T-helper 22 cell (primary cell): ENCODE results near the gene KCTD17.

Source experiments
- DNase-seq: peaks from one replicate; pipeline ENCODE4 v3.0.0-alpha.2; 2020; ENCODE audit warnings: low read depth

The KCTD17 gene

DNA sequence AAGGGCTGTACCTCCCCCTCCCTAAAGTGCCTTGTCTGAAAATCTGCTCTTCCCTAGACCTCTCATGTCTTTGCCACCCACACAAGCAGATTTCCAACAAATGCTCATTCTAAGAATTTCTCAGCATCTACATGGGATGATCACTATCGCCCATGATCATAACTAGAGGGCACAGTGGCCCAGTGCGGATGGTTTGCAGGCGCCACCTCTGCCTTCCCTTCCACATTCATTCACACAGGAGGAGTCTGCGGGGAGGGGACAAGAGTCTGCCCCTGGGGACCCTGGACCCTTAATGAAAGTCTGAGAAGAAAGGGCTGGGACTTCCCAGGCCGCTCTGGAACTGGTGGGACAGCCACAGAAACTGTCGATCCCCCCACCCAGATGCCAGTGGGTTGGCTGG is 28.9 kb downstream of the KCTD17 start:
- no peak for DNase-seq

GRCh38 chr22:37080838-37081237 is 29.3 kb downstream of the KCTD17 start:
- no peak for DNase-seq

DNA sequence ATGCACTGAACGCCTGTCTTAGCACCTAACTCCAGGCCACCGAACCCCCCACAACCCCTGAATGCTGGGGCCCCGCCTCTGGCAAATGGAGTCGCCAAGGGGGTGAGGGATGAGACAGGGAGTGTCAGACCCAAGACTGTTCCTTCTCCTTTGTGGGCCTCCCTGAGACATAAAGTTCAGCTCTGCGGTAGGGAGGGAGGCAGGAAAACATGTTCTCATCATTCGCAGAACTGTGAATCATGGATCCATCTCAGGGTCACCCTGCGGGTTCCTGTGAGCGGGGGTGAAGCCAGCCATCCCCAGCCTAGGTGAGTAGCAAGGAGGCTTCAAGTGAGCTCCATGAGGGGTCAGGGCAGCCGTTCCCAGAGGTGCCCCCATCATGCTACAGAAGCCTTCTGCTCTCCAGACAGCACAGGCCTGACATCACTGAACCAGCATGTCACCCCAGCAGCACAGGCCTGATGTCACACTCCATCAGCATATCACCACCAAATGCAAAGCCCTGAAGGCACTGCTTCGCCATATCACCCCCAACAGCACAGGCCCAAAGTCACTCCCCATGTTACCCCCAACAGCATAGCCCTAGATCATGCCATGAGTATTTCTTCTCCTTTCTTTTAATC is 30.8 kb downstream of the KCTD17 start:
- DNase-seq, result no peak

- no peak for DNase-seq
Measured at GRCh38 chr22:37083914-37084313, 32.4 kb downstream of the KCTD17 start.

- DNase-seq, result no peak
Measured at GRCh38 chr22:37084385-37084784, 32.8 kb downstream of the KCTD17 start.

- DNase-seq, result no peak
Measured at GRCh38 chr22:37086184-37086583, 34.6 kb downstream of the KCTD17 start.

DNA sequence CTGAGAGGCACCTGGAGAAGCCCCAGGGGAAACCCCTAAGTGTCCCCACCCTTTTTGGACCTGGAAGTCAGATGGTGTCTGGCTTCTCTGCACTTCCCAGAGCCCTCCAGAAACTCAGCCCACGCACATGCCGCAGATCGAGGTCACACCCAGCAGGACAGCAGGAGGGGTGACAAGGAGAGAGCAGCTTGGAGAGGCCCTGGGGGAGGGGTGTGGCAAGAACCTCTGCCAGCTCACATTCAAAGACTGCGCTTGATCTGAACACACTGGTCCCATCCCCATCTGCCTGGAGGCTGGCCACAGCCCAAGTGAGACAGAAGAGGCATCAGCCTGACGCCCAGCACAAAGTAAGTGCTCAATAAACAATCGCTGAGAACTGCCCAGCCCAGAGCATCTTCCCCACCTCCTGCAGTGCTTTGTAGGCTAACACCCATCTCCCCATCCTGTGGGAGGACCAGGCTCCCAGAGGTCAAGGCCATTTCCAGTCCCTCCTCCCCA is 36.6 kb downstream of the KCTD17 start:
- DNase-seq, result no peak

DNA sequence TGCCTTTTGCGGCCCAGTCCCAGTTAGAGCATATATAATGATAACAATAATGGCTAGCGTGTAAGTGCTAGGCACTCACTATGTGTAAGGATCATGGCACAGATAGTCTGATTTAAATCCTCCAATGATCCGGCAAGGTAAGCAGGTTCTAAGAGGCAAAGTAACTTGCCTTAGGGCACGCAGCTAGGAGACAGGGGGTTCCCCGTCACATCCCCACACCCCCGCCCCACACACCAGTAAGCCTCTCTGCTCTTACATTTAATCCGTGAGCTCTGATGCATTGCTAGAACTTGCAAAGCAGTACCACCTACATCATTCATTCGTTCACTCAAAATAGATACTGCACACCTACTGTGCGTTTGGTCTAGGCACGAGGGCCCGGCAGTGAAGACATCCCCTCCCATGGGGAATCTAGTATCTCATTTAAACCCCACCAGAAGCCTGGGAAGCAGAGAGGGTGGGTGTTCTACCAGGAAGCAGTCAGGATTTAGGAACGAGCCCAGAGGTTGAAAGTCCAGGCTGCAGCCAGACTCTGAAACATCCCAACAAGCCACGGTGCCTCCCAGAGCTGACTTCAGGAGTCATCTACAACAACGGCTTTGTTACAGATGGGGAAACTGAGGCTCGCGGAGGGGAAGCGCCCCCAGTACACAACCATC is 37.3 kb downstream of the KCTD17 start:
- DNase-seq, result no peak

DNA sequence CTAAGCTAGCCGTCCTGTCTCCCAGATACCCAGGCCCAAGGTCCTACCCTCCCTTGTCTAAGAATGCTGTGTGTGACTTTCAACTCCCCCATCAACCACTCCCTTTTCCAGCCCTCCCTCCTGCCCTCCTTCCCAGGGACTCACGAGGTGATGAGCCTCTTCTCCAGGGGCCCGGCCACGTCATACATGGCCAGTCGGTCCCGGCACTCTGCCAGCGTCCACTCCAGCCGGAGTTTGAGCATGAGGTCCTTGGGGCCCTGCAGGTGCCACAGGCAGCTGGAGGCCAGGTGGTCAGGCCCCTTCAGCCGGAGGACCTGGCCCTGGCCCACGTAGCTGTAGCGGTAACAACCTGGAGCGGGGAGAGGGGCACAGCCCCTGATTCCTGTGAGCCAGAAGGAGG is 37.9 kb downstream of the KCTD17 start:
- DNase-seq, result no peak

GRCh38 chr22:37090920-37091695 is 39.6 kb downstream of the KCTD17 start:
- no peak for DNase-seq

GRCh38 chr22:37091994-37092393 is 40.5 kb downstream of the KCTD17 start:
- no peak for DNase-seq

DNA sequence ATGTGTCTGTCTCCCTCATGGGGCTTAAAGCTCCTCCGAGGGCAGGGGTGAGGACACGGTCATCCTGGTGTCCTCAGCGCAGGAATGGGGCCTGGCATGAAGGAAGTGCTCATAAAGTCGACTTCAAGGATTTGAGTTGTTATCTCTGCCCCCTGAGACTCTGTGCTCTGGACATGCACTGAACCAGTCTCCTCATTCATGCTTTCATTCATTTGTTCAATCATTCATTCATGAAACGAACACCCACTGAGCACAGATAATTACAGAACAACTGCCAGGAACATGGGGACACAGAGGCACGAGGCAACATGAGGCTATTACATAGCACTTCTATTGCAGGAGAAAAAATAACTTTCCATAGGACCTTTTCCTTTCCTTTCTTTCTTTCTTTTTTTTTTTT is 41.5 kb downstream of the KCTD17 start:
- DNase-seq, result no peak

GRCh38 chr22:37094239-37094638 is 42.7 kb downstream of the KCTD17 start:
- DNase-seq, result no peak

GRCh38 chr22:37095113-37095512 is 43.6 kb downstream of the KCTD17 start:
- no peak for DNase-seq

DNA sequence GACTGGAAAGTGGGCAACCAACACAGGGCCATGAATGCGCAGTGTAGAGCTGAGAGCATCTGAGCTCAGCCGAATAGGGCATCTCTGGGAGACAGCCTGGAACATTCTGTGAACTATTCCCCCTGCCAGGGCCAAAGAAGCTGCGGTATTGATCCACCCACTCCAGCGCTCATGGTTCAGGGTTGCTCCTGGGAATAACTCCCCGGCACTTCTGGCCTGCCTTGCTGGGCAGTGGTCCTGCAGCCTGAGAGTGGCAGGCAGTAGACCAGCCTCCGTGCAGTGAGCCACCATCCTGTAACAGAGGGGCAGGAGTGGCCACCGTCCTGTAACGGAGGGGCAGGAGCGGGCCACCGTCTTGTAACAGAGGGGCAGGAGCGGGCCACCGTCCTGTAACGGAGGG is 45.8 kb downstream of the KCTD17 start:
- DNase-seq, result no peak

GRCh38 chr22:37098976-37099591 is 47.5 kb downstream of the KCTD17 start:
- DNase-seq, result no peak

DNA sequence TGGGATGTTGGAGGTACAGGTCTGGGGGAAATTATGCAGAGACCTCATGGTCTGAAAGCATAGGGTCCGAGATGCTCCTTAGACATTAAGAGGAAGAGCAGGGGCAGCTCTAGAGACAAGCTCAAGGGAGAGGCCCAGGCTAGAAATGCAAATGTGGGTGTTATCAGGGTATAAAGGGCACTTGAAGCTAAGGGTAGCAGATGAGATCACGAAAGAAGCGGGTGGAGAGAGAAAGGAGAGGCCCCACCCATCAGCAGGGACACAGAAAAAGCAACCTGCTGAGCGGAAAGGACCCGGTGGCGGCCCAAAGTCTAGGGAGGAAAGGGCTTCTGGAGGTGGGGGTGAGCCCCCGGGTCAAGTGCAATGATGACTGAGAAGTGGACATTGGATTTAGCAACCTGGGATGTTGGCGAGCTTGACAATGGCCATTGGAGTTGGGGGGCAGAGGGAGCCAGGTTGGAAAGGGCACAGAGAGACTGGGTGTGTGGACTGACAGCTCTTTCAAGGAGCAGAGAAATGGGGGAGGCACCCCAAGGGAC is 49.1 kb downstream of the KCTD17 start:
- no peak for DNase-seq

DNA sequence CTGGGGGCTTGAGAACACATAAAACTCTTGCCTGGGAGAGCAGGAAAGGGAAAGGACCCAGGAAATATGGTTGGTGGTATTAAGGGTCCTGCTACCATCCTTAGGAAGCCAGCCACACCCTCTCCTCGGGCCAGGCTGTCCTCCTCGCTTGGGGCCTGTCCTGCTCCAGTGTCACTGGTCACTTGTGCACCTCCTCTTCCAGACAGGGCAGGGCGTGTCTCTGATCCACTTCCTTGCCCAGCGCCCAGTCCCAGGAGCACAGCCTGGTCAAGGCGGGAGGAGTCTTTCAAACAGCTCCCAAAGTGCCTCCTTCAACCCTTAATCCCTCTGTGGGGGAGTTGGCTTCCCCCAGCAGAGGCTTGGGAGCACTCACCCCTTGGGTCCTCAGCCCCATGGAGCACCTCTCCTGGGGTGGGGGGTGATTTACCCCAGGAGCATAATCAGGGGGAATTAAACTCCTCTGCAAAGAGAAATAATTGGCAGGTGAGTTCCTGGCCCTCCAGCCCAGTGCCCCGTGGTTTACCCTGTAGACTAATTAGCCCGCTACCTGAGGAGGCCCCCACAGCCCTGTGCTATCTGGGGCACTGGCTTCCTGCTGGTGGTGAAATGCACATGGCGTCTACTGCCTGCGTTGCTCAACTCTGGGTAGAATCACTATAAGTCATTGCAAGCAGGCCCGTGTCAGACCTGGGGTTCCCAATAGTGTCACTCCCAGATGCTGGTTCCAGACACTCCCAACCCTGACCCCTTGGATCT is 49.9 kb downstream of the KCTD17 start:
- DNase-seq, result no peak

- DNase-seq, result no peak
Measured at GRCh38 chr22:37103151-37103550, 51.6 kb downstream of the KCTD17 start.

DNA sequence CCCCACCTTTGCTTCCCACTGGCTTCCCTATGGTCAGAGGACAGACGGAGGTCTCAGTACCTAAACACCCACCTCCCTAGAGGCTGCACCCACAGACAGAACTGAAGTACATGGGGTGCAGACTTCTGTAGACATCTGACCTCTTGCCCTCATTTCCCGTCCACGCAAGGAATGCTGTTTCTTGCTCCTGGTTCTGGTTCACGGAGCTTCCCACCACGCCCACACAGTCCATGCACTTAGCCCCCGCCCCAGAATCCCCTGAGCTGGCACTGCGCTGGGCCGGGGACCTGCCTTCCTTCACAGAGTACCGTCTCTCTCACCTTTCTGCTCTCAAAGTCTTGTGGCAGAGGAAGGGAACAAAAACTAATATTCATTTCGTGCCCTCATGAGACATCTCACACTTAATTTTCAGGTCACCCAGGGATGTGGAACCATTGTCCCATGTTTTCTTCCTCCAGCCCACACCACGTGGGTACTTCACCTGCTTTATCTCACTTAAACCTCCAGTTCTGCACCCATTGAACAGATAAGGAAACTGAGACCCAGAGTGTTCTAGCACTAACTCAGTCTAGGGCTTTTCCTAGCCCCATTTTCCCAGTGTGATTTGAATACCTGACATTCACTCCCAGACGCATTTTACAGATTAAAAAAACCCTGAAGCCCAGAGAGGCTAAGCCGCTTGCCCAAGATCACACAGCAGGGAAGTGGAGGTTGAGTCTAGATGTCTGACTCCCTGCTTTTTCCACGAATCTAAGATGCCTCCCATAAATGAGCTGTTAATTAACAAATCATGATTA is 52.3 kb downstream of the KCTD17 start:
- no peak for DNase-seq

- DNase-seq, result no peak
Measured at GRCh38 chr22:37105154-37105553, 53.6 kb downstream of the KCTD17 start.
